A172 (cell line): ENCODE measurements around the gene ALDH1B1. TPM values are rescaled to one million over a fixed set of nuclear protein-coding genes. Genes with fewer than 3 reads are reported as not detected.
"Not testable (repeated sequence)": the region's sequence is repeated elsewhere in the genome, so short reads cannot be mapped to it uniquely, and the experiment has no call there.

ENCODE experiments used
- DNase-seq: peaks from one replicate; pipeline ENCODE4 v3.0.0-alpha.2; 2015; ENCODE audit warnings: low spot score
- total RNA-seq: library from RNA; depleted of rRNA; stranded (reverse); fragments of >200 nt; shearing (Covaris generic); gene quantifications from 2 replicates; pipeline ENCODE4 v1.2.3, GENCODE V29; 2014

Gene ALDH1B1
- total RNA-seq, 1 experiment from 2014 or later: 23.0 TPM

DNA sequence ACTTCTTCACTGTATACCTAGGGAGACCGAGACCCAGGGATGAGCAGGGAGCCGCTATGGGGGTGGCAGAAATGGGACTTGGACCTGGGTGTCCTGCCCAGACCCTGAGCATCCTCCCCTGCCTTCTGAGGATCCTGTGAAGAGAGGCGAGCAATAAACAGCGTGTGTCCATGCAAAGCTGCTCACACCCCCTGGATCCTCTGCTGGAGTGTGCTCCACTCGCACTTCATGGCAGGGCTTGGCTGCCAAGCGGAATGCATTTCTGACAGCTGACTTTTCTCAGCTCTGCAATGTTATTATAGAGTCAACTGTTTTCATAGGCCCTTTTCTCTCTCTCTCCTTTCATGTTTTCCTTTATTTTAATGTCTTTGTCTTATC, 31.0 kb upstream of the ALDH1B1 start:
- DNase-seq: no peak

DNA sequence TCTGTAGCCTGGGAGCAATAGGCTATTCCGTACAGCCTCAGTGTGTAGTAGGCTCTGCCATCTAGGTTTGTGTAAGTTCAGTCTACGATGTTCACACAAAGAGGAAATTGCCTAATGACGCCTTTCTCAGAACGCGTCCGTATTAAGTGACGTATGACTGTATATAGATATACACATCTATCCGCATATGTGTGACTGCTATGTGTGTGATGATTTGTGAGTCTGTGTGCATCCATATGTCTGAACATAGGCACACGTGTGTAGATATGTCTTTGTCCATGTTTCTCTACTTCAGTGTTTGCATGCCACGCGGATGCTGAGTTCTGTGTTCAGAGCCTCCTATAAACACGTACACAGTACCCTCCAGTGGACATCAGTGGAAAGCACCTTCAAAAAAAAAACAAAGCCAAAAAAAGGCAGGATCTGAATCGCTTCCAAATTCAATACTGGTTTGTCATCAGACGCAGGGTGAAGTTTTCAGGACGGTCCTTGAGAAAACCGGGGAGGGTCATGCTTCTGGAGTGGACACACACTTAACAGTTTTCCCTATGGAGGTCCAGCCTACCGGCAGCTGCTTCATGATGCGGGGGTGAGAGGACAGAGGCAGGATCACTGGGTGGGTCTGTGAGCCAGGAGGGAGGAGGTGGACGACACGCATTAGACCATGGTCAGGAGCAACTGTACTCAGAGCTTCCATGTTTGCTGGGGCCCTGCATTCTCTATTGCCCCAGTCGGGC, 29.5 kb upstream of the ALDH1B1 start:
- peak; percentile 71 for DNase-seq

- DNase-seq: no peak
These were observed 28.9 kb upstream of the ALDH1B1 start for GRCh38 chr9:38363589-38363925.

- no peak for DNase-seq
These were observed 24.6 kb upstream of the ALDH1B1 start for GRCh38 chr9:38367898-38368297.

GRCh38 chr9:38368731-38369130, 23.8 kb upstream of the ALDH1B1 start:
- no peak for DNase-seq

- no peak for DNase-seq
These were observed 22.3 kb upstream of the ALDH1B1 start for GRCh38 chr9:38370176-38370575.

DNA sequence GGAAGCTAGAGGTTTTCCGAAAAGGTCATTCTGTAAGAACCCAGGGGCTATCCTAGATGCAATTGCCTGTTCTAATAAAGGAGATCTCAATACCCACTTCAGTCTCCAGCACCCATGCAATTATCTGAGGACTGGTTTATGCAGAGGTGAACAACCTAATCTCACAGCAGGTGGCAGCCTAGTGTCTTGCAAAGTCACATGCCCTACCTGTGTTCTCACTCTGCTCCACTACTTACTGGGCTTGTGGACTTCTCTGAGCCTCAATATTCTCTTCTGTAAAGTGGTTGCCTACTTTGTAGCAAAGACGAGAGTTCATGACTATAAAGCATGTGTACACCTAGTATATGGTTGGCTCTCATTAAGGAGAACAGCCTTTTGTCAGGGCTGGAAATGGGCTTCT, 21.0 kb upstream of the ALDH1B1 start:
- peak; percentile 35 for DNase-seq

- no peak for DNase-seq
These were observed 19.5 kb upstream of the ALDH1B1 start for GRCh38 chr9:38372762-38373619.

DNA sequence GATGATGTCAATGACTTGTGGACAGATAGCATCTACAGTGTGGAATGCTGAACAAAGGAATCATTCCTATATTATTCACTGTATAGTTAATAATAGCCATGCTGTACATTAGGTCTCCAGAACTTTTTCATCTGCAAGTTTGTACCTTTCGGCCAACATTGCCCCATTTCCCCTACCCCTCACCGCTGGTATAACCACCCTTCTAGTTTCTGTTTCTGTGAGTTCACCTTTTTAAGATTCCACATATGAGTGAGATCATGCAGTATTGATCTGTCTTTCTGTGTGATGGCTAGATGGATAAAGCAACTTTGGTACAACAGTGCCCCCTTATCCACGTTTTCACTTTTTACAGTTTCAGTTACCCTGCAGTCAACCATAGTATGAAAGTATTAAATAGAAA, 18.8 kb upstream of the ALDH1B1 start:
- DNase-seq: no peak

DNA sequence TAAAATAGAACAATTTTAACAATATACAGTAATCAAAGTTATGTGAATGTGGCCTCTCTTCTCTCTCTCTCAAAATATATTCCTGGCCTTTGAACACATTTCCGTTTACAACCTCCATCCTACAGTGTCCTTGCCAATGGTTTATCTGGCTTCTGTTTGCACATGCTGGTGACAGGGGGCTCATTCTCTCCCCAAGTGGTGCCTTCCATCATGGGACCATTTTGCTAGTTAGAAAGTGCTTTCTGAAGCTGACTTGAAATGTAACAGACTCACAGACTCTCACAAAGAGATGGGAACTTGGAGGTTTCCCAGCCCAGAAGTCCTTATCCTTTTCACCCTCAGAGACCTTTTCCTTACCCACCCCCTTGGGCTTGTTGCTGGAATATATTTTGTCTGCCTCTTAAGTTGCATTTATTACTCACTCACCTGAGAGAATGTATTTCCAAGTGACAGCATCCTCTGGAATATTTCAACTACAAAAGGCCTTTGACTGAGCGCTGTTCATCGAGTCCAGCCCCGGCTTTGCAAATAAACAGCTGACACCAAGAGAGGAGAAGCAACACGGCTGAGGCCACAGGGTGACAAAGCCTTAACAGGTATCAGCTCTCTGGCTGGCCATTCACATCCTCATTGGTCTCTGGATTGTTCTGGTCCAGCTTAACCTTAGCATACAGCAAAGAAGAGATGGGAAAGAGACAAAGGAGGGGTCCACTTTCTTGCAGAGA, 17.5 kb upstream of the ALDH1B1 start:
- no peak for DNase-seq

DNA sequence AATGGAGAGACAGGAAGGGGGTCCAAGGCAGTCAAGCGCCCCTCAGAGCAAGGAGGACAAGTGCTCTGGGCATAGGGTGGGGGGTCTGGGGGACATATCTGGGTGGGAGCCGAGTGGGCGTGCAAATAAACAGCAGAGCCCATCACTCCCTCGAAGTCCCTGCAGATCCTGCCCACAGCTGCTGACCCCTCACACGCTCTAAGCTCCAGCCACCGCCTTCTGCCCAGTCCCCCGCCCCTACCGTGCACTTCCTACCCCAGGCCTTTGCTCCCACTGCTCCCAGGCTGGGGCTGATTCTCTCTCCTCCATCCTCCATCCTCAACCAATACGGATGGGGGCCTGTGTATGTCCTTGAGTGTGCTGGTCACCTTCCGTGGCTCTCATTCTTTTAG, 16.9 kb upstream of the ALDH1B1 start:
- DNase-seq: no peak

DNA sequence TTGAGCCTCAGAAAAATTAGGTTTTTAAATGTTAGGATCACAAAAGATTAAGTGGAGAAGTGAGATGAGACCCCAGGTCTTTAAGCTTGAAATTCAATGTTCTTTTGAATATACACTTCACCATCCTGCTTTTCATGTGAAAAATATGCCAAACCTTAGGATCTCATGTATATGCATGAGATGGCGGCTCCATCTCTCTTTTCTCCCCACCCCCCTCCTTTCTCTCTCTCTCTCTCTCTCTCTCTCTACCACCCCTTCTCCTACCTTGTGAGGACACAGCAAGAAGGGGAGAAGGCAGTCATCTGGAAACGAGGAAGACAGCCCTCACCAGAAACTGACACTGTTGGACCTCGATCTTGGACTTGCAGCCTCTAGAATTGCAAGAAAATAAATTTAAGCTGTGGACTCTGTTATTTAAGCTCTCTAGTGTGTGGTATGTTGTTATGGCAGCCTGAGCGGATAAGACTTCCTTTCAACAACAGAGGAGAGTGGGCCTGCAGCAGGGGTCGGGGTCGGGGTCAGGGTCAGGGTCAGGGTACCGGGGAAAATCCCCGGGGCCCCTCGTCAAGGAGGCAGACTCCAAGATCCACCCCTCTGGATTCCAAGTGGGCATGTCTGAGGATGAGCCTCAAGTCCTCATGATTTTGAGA, 16.4 kb upstream of the ALDH1B1 start:
- DNase-seq: no peak

DNA sequence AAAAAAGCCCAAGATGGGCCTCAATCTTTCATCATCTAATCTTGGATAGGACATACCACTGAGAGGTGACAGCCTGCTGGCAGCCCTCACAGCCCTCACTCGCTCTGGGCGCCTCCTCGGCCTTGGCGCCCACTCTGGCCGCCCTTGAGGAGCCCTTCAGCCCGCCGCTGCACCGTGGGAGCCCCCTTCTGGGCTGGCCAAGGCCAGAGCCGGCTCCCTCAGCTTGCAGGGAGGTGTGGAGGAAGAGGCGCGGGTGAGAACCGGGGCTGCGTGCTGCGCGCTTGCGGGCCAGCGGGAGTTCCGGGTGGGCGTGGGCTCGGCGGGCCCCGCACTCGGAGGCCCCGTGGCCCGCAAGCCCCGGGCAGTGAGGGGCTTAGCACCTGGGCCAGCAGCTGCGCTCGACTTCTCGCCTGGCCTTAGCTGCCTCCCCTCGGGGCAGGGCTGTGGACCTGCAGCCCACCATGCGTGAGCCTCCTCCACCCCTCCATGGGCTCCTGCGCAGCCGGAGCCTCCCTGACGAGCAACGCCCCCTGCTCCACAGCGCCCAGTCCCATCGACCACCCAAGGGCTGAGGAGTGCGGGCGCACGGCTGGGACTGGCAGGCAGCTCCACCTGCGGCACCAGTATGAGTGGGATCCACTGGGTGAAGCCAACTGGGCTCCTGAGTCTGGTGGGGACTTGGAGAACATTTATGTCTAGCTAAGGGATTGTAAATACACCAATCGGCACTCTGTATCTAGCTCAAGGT, 15.0 kb upstream of the ALDH1B1 start:
- DNase-seq: not testable (repeated sequence)

DNA sequence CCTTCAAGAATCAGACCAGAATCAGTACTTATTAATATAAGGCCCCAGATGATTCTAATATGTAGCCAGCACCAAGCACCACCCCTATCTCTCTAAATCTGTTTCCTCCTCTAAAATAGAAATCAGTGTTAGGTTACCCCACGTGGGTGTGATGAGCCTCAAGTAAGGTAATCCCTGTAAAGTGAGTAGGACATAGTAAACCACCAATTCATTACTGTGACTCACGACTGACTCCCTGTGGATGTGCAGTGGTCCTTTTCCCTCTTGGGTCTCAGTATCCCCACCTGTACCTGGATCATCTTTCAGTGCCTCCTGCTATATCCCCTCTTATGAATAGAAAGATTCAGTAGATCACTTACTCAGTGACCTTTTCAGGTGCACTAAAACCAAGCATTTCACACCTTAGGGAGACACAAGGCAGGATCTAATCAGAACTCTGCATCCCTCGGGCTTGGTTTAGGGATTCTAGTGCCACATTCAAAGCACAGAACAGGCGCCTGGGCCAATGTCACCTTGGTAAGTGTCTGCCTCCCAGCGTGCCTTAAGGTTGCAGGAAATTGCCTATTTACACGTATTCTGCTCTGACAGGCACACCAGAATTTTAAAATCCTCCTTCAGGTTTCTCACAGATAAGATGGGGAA, 12.2 kb upstream of the ALDH1B1 start:
- peak; percentile 42 for DNase-seq

- peak; percentile 55 for DNase-seq
These were observed 11.5 kb upstream of the ALDH1B1 start for GRCh38 chr9:38380872-38381534.

GRCh38 chr9:38382141-38382540, 10.4 kb upstream of the ALDH1B1 start:
- DNase-seq: no peak

DNA sequence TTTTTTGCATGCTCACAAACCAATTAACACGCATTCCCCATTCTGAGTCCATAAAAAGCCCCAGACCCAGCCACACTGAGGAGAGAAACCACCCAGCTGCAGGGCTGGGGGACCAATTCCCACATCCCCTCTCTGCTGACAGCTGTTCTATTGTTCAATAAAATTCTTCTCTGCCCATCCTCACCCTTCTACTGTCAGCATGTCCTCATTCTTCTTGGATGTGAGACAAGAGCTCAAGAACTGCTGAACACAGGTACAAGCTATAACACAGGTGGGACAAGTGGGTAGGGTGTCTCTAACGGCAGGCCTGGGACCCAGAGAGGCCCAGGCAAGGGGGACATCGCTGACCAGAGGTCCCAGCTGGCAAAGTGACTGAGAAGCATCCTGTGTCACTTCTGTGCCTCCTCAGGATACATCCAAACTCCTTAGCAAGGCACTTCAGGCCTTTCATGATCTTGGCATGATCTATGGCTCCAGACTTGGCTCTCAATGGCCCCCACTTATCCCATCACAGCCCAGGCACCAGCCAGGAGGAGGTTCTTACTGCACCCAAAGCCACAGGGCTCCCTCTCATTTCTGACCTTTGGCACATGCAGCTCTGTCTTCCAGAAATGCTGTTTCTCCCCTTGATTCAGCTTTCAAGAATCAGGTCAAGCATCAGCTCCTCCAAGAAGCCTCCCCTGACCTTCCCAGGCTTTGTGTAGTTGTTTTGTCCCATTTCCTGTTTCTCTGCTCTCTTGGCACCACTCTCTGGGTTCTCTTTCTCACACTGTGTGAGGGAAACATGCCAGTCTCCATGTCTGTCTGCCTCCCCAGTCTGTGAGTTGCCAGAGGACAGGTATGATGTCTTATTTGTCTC, 7.3 kb upstream of the ALDH1B1 start:
- no peak for DNase-seq

GRCh38 chr9:38385896-38386295, 6.6 kb upstream of the ALDH1B1 start:
- DNase-seq: no peak

DNA sequence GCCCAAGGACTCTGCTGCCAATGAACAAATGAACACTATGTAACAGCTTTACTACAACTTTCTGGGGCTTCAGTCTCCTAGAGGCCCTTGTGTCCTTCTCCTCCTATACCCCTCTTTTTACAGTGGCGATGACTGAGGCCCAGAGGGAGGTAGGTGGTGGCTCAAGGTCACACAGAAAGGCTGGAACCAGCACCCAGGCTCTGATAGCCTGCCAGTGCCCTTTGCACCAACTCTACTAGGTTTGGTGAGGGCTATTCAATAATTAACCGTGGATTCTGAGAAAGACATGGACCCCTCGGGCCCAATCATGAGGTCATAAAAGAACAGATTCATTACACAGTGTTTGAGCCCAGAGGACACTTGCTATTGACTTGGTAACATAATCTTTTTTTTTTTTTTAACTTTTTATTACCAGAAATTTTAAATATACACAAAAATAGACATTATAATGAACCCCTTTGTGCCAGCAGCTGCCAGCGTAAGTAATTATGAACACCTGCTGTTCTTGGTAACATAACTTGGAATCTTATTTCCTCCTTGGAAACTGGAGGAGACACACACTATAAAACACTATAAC, 6.1 kb upstream of the ALDH1B1 start:
- DNase-seq: no peak
